HG03342 (cell line): ENCODE measurements around the gene ITPR2.
"Not testable (repeated sequence)": the region's sequence is repeated elsewhere in the genome, so short reads cannot be mapped to it uniquely, and the experiment has no call there.

ENCODE experiments used
- ATAC-seq: cut with Tn5 transposase; IDR thresholded peaks from one replicate; pipeline ENCODE4 v1.9.1; 2021; ENCODE audit warnings: mild to moderate bottlenecking, moderate library complexity; ENCODE audit not compliant: unreplicated experiment

Gene ITPR2

GRCh38 chr12:26851031-26851809, 18.2 kb upstream of the ITPR2 start:
- no peak for ATAC-seq

GRCh38 chr12:26848156-26848825, 15.3 kb upstream of the ITPR2 start:
- ATAC-seq, result no peak

GRCh38 chr12:26847431-26847830, 14.4 kb upstream of the ITPR2 start:
- ATAC-seq, result no peak

- no peak for ATAC-seq
Observed at GRCh38 chr12:26846416-26846815, 13.4 kb upstream of the ITPR2 start.

GRCh38 chr12:26845984-26846383, 13.0 kb upstream of the ITPR2 start:
- no peak for ATAC-seq

- ATAC-seq, result no peak
Observed at GRCh38 chr12:26845057-26845666, 12.2 kb upstream of the ITPR2 start.

GRCh38 chr12:26843311-26843710, 10.3 kb upstream of the ITPR2 start:
- ATAC-seq, result no peak

GRCh38 chr12:26841085-26841484, 8.1 kb upstream of the ITPR2 start:
- no peak for ATAC-seq

- no peak for ATAC-seq
Observed at GRCh38 chr12:26839512-26839911, 6.5 kb upstream of the ITPR2 start.

GRCh38 chr12:26838888-26839416, 6.0 kb upstream of the ITPR2 start:
- ATAC-seq, result no peak

GRCh38 chr12:26836201-26836600, 3.2 kb upstream of the ITPR2 start:
- ATAC-seq, result no peak

GRCh38 chr12:26834503-26835060, 1.6 kb upstream of the ITPR2 start:
- not testable (repeated sequence) for ATAC-seq

- ATAC-seq, result no peak
Observed at GRCh38 chr12:26833743-26834490, 923 bp upstream of the ITPR2 start.

- ATAC-seq, result peak; percentile 46
Observed at GRCh38 chr12:26831951-26832821, 808 bp downstream of the ITPR2 start.

- no peak for ATAC-seq
Observed at GRCh38 chr12:26830783-26831551, 2.0 kb downstream of the ITPR2 start.

- no peak for ATAC-seq
Observed at GRCh38 chr12:26830363-26830762, 2.6 kb downstream of the ITPR2 start.

- no peak for ATAC-seq
Observed at GRCh38 chr12:26828280-26829073, 4.5 kb downstream of the ITPR2 start.

- ATAC-seq, result no peak
Observed at GRCh38 chr12:26826437-26826836, 6.6 kb downstream of the ITPR2 start.
